Epithelial cell of esophagus (primary cell): Measurements from ENCODE around the gene TDRD9.
A peak's percentile ranks its signal among the peaks of the same experiment; 100 is the strongest.
"Not testable (repeated sequence)": the region's sequence is repeated elsewhere in the genome, so short reads cannot be mapped to it uniquely, and the experiment has no call there.

Source experiments
- DNase-seq: peaks from one replicate; pipeline ENCODE4 v3.0.0; 2010; ENCODE audit warnings: low read depth
- H3K4me3 ChIP-seq: 2 replicates; pipeline ENCODE4 v1.5.1; 2011; ENCODE audit warnings: mild to moderate bottlenecking, low read length, control low read depth
- TF ChIP-seq, protein P1 (sequence below): IDR thresholded peaks from 2 replicates; pipeline ENCODE4 v1.5.1; 2011; ENCODE audit warnings: low read depth, mild to moderate bottlenecking, low read length, control low read depth, inconsistent platforms; ENCODE audit not compliant: insufficient read depth; ENCODE audit errors: missing control alignments

TDRD9 gene

DNA sequence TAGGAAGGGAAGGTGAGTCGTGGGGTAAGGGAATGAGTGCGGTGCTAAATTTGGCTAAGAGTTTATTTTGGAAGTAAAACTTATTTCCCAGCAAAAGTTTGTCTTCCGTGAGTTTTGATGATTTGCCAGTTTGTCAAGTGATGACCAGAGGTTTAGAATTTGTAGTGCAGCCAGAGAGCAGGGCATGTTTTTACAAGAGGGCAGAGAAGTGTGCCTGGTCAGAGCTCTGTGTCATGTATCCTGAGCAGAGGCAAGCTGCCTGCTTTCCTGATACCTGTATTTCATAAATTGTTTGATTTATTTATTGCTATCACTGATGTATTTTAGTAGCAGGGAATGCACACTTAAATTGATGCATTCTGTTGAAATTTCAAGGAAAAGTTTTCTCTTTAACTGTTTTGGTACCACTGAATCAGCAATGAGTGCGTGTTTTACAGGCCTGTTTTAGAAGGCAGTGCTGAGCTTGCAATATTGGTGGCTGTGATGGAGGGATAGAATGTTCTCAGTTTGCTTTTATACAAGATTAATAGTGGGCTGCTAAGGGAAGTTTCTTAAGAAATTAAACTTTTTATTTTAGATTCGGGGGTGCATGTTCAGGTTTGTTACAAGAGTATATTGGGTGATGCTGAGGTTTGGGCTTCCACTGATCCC lies 33.8 kb downstream of the TDRD9 start:
- H3K4me3 ChIP-seq = no peak overlapping the region
- peak; percentile 22 for DNase-seq
- TF ChIP-seq, protein P1, sequence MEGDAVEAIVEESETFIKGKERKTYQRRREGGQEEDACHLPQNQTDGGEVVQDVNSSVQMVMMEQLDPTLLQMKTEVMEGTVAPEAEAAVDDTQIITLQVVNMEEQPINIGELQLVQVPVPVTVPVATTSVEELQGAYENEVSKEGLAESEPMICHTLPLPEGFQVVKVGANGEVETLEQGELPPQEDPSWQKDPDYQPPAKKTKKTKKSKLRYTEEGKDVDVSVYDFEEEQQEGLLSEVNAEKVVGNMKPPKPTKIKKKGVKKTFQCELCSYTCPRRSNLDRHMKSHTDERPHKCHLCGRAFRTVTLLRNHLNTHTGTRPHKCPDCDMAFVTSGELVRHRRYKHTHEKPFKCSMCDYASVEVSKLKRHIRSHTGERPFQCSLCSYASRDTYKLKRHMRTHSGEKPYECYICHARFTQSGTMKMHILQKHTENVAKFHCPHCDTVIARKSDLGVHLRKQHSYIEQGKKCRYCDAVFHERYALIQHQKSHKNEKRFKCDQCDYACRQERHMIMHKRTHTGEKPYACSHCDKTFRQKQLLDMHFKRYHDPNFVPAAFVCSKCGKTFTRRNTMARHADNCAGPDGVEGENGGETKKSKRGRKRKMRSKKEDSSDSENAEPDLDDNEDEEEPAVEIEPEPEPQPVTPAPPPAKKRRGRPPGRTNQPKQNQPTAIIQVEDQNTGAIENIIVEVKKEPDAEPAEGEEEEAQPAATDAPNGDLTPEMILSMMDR = no peak

DNA sequence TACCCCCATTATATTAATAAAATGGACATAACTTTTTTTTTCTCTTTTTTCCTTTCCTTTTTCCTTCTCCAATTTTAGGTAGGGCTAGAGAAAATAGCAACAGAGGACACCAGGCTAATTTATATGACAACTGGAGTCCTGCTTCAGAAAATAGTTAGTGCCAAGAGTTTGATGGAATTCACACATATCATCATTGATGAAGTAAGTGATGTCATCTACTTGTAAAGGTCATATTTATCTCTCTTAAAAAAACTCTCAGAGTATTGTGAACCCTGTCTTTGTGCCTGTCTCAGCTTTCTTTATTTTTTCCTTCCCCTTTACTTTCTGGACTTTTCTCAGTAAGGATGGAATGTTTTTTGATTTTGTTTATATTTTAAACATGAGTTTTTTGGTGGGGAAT lies 38.4 kb downstream of the TDRD9 start:
- TF ChIP-seq, protein P1 = no peak
- DNase-seq = no peak
- no peak overlapping the region for H3K4me3 ChIP-seq

DNA sequence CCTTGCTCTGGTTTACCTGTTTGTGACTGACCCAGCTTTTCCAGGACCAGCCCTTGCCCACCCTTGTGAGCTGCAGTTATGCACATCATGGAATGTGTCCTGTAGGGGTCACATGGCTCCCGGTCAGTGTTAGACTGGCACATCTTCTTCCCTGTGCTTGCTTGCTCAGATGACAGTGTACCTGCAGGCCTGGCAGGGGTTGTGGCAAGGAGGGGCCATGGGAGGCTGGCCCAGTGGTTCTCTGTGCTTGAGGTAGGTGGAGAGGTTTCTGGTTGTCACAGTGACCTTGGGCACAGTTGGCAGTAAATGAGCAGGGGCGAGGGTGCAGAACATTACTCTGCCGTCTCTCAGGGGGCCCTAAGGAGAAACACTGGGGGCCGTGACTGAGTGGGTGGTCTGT lies 41.7 kb downstream of the TDRD9 start:
- TF ChIP-seq, protein P1 = no peak
- no peak overlapping the region for H3K4me3 ChIP-seq
- no peak for DNase-seq

DNA sequence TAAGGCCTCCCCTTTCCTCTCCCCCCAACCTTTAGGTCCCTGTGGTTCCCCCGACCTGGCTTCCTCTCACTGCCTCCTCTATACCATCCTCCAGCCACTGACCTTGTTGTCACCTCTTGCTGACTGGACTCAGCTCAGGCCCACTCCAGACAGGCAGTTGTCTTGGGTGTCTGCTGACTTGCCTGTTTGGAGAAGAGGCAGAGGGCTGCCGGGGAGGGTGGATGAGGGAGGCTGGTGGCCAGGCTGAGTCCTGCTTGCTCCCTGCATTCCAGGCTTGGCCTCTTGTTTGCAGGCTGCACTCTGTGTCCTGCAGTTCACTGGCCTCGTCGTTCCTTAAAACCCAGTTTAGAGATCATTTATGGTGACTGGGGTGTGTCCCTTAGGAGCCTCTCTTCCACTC lies 45.1 kb downstream of the TDRD9 start:
- no peak overlapping the region for H3K4me3 ChIP-seq
- TF ChIP-seq, protein P1 = no peak

DNA sequence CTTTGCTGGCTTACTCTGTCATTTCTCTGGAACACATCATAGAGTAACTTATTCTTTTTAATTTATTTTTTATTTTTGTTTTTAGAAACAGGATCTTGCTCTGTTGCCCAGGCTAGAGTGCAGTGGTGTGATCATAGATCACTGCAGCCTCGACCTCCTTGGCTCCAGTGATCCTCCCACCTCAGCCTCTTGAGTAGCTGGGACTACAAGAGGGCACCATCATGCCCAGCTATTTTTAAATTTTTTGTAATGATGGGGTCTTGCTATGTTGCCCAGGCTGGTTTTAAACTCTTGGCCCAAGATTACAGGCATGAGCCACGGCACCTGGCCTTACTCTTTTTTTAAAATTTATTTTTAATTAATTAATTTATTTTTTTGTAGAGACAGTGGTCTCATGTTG lies 46.3 kb downstream of the TDRD9 start:
- no peak for DNase-seq
- no peak overlapping the region for H3K4me3 ChIP-seq
- TF ChIP-seq, protein P1 = no peak

More for the DNA sequence above, 45.1 kb downstream of the TDRD9 start:
- no peak for DNase-seq

DNA sequence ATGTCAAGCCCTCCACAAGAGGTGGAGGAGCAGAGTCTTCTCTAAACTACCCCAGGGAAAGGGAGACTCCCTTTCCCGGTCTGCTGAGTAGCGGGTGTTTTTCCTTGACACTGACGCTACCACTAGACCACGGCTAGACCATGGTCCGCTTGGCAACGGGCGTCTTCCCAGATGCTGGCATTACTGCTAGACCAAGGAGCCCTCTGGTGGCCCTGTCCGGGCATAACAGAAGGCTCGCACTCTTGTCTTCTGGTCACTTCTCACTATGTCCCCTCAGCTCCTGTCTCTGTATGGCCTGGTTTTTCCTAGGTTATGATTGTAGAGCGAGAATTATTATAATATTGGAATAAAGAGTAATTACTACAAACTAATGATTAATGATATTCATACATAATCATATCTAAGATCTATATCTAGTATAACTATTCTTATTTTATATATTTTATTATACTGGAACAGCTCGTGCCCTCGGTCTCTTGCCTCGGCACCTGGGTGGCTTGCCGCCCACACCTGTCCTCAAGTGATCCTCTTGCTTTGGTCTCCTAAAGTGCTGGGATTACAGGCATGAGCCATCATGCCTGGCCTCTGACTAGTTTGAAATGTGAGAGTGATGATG lies 52.5 kb downstream of the TDRD9 start:
- TF ChIP-seq, protein P1 = peak; percentile 51
- H3K4me3 ChIP-seq = not testable (repeated sequence)

DNA sequence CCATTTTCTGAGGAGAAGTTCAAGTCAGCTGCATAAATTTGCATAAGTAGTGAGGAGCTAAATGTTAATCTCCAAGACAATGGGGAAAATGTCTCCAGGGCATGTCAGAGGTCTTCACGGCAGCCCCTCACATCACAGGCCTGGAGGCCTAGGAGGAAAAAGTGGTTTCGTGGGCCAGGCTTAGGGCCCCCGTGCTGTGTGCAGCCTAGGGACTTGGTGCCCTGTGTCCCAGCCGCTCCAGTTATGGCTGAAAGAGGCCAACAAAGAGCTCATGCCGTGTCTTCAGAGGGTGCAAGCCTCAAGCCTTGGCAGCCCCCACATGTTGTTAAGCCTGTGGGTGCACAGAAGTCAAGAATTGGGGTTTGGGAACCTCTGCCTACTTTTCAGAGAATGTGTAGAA lies 55.9 kb downstream of the TDRD9 start:
- no peak overlapping the region for H3K4me3 ChIP-seq
- TF ChIP-seq, protein P1 = no peak

More for the DNA sequence above, 52.5 kb downstream of the TDRD9 start:
- DNase-seq = peak; percentile 28

More for the DNA sequence above, 55.9 kb downstream of the TDRD9 start:
- DNase-seq = no peak
